ENCODE data around the gene COL9A3.

COL9A3 gene

DNA sequence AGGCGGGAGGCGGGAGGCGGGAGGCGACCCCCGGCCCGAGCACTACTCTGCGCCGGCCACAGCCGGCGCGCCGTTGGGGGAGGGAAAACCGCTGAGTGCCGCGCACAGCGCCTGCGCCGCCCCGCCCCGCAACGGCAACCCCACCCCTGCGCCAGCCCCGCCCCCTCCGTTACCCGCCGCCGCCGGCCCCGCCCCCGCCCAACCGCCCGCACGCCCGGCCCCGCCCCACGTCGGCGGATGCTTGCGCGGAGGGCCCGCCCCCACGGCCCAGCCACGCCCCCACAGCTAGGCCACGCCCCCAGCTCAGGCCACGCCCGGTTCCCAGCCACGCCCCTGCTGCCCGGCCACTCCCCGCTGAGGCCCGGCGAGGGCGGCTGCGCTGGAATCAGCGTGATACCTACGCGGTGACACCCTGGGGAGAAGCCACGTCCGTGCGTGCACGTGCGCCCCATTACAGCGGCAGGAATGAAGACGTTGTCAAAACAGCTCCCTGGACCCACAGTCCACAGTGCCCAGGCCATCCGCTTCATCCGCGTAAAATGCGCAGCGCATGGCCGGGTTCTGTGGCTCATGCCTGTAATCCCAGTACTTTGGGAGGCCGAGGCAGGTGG, 45.0 kb downstream of the COL9A3 start, which contains the start of gene TCFL5:
Gene TCFL5, minus strand, starts transcription at position 97 of the 611 bp plus-strand sequence. CDS start 152 bp downstream, outside the sequence.
- peak; percentile 96 for DNase-seq

DNA sequence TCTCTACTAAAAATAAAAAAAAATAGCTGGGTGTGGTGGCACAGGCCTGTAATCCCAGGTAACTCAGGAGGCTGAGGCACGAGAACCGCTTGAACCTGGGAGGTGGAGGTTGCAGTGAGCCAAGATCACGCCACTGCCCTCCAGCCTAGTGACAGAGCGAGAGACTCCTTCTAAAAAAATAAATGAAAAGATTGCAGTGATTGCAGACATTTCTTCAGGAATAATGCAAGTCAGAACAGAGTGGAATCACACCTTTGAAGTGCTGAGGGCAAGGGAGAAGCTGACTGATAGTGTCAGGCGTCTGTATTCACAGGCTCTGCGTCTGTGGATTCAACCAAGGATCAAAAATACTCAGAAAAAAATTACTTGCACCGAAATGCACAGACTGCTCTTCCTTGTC, 47.4 kb downstream of the COL9A3 start:
- no peak for DNase-seq

DNA sequence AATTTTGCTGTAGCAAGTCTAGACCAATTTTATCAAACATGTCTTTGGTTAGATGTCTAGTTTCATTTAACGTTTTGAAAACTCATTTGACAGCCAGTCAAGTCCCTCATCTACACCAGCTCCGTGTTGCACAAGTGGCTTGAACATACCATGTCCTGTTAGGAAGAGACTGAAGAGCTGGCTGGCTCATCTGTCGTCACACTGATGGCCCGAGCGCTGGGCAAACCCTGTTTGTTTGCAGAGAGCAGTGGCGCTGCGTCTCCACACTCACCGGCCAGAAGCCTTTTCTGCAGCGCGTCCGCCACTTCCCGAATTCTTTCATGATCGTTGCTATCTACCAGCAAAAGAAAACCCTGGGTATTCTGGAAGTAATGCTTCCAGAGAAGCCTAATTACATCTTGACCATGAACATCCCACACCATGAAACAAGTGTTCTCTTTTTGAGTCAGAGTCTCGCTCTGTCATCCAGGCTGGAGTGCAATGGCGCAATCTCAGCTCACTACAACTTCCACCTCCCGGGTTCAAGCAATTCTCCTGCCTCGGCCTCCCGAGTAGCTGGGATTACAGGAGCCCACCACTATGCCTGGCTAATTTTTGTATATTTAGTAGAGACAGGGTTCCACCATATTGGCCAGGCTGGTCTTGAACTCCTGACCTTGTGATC, 55.5 kb downstream of the COL9A3 start:
- peak; percentile 32 for DNase-seq

DNA sequence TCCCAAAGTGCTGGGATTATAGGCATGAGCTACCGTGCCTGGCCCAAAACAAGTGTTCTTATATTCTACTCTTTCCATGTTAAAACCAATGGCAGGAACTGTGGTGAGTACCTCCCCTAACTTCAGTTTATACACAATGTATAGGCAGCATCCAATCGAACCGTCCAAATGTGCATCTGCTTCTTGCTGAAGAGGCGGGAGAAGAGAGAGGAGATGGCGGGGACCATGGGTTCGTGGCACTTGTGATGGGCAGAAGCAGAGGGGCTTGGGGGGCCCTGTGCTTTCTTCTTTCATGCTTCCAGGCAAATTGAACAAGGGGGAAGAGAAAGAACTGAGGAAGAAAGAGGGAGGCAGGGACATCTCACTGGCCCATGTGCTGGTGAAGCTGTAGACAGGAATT, 56.0 kb downstream of the COL9A3 start:
- no peak for DNase-seq

DNA sequence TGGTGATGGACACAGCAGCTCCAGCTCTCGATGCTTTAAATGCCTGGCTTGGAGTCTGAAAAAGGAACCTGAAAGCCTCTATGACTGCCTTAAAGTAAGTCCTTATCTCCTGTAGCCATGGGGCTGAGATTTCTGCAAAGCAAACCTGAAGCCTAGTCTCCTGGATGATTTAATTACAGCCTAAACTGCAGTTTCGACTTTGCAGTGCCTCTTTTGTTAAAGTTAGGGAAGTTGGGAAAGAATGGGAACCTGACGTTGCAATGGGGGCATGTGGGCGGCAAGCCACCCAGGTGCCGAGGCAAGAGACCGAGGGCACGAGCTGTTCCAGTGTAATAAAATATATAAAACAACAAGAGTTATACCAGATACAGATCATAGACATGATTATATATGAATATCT, 56.4 kb downstream of the COL9A3 start:
- no peak for DNase-seq

DNA sequence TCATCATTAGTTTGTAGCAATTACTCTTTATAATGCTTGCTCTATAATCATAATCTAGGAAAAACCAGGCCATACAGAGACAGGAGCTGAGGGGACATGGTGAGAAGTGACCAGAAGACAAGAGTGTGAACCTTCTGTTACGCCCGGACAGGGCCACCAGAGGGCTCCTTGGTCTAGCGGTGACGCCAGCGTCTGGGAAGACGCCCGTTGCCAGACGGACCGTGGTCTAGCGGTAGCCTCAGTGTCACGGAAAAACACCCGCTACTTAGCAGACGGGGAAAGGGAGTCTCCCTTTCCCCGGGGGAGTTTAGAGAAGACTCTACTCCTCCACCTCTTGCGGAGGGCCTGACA, 56.8 kb downstream of the COL9A3 start:
- peak; percentile 60 for DNase-seq

DNA sequence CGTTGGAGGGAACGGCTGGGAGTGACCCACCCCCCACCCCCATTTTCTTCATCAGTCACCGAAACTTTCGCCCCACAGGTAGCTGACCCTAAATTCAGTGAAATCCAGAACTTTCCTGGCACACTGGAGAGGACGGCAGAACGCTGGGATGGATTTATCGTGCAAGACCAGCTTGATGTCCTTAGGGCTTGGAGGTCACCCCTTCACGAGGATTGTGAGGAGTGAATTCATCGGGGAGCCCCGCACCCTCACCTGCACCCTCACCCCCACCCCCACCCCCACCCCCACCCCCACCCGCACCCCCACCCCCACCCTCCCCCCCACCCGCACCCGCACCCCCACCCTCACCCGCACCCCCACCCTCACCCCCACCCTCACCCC, 58.1 kb downstream of the COL9A3 start:
- no peak for DNase-seq

DNA sequence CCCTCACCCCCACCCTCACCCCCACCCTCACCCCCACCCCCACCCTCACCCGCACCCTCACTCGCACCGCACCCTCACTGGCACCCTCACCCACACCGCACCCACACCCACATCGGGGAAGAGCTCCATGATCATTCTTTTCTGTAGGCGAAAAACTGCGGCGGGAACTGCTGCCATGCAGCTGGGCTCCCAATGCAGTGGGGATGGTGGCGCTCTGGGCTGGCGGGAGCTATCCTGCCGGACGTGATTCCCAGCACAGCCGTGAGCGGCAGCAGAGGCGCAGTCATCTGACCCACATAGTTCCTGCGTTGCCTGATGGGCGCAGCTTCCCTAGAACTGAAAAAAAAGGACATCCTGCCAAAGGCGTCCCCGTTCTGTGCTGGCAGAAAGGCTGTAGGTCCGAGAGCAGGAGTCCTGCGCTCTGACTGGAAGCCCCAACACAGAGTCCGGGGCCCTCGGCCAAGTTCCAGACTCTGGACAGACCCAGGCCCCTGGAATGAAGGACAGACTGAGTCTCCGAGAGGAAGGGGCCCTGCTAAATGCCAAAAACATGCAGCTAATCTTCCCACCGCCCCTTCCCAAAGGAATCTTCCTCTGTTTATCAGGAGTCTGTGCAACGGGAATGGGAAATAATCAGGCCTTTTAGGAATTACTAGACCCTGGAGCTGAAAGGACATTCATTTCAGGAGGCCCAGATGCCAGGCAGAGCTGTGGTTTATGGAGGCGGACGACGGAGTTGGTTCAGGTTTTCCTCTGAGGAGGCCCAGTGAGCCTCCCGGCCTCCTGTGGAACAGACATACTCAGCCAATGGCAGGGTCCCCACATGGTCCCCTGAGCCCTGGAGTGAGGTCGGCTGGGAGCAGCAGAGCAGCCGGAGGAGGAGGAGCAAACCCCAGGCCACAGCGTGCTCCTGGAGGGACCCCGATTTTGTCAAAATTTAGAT, 58.8 kb downstream of the COL9A3 start:
- peak; percentile 37 for DNase-seq

DNA sequence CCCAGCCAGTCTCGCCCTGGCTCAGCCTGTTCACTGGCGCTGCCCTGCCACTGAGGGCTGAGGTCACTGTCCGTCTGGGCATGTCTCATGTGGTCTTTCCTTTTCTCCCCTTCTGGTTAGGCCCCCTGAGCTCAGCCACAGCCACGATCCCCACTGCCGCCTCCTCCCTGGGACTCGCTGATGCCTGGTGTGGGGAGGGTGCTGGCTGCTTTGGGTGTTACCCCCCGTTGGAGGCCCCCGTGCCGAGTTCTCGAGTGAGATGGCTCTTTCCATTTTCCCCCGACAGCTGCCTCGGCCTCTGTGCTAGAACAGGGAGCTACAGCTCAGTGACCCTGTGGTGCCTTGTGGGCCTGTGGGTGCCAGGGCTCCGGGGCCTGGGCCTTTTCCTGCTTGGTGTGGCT, 59.7 kb downstream of the COL9A3 start:
- DNase-seq = no peak

DNA sequence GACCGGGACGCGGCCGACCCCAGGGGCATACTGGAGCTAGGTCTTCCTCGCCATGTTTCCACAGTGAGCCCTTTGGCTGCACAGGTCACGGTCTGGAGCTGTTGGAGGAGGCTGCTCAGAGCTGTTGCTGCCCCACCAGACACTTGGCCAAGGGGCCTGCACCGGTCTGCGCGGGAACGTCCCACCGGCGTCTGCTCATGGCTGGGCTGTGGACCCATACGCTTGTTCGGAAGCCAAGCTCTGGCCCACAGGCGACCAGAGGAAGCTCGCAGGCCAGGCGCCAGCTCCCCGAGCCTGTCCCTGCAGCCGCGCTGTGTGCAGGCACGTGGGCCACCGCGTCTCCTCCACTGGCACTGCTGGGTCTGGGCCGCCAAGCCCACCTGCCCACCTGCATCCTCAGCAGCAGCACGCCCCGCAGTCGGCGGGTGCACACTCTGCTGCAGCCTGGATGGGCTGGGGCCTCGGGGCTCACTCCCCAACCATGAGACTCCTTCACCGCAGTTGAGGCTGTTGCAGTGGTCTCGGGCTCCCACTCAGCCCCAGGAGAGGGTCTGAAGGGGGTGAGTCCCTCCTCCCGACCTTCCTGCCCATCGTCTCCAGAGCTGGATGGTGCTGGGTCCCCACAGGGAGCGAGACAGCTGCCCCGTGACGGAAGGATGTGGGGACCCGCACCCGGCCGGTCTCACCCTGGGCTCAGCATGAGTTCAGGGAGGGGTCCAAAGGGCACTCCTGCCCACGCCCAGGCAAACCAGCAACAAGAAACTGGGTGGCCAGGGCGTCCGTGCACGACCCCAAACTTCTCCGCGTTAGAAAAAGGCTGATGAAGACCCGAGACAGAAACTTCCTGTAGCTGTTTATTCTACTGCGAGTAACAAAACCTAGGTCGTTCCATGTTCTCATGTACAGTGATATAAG, 60.3 kb downstream of the COL9A3 start:
- no peak for DNase-seq

DNA sequence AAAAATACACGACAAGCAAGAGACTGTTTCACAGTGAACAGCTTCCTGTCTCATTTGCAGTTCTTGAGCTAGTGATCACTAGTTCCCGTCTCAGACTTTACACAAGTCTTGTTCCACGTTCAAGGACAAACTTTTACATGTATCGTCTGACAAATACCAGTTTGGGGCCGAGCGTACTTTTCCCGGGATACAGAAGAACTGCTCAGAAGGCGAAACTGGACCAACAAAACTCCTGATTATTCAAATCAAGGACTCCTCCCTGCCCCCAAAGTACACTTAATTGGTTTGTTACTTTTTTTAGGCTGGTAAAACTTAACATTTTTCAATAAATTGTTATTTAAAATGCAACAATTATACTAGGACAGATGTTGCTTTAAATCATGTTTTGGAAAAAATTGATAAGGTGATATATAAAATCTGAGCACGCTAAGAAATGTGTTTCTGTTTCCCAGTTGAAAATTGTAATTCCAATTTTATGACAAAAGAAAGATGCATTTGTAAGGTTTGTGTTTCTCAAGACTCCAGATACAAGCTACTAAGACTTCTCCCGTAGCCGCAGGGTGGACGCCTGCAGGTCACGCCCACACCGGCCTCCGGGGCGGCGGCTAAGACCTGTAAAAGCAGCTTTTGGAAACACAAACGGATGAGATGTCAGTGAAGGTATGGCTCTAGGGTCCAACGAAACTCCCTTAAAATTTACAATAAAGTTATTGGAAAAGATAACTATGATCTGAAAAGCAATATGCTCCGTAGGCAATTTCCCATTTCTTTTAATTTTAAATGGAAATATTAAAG, 61.6 kb downstream of the COL9A3 start:
- DNase-seq = no peak

DNA sequence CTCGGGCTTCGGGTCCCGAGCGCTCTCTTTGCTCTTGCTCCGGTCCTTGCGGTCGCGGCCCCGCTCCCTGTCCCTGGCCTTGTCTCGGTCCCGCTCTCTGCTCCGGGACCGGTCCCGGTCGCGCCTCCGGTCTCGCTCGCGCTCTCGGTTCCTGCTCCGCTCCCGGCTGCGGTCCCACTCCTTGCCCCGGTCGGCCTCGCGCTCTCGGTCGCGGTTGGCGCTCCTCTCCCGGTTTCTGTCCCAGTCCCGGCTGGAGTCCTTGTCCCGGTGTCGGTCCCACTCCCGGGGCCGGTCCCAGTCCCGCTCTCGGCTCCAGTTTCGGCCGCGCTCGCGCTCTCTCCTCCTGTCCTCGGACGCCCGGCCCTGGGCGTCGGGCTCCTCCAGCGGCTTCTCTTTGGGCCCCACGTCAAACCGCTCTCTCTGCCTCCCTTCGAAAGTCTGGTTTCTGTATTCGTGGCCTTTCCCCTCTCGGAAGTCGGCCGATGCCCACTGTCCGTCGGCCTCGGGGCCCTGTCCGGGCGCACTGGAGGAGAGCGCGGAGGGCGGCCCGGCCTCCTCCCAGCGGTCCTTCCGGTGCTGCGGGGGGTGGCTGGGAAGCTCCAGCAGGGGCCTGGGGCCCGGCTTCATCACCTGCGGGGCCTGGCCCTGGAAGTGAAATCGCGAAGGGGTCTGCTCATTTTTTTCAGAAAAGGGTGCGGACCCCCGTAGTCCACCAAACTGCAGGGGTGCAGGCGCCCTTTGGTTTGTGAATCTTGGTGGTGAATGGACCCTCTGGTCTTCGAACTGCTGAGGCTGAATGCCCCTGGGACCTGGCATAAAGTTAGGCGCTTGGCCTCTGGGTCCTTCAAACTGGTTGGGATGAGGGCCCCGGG, 62.7 kb downstream of the COL9A3 start:
- no peak for DNase-seq

DNA sequence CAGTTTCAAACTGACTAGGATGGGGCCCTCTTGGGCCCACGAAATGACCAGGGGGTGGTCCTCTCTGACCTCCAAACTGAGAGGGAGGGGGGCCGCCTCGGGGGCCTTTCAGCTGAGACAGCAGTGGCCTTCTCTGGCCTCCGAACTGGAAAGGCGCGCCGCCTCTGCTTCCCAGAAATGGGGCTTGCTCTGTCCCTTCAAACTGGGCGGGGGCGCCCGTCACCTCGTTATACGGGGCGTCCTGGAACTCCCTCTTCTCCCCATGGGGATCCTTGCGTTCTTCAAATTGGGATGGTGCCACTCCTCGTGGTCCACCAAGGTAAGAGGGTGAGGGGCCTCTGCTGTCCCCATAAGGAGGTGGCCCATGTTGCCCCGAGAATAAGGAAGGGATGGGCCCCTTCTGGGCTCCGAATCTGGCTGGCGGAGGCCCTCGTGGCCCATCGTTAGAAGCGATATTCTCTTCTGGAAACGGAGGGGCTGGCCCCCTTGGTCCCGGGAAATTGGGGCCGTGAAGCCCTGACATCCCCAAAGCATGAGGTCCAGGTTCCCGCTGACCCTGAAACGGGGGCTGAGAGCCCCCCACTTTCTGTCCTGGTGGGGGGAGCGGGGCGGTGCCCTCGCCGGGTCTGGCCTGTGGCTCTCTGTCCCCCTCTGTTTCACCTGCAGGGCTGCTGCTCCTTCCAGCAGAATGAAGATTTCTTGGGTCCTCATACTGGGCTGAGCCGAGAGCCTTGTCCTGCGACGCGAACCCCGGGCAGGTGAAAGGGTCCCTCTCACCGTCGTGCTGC, 63.5 kb downstream of the COL9A3 start:
- DNase-seq = no peak

DNA sequence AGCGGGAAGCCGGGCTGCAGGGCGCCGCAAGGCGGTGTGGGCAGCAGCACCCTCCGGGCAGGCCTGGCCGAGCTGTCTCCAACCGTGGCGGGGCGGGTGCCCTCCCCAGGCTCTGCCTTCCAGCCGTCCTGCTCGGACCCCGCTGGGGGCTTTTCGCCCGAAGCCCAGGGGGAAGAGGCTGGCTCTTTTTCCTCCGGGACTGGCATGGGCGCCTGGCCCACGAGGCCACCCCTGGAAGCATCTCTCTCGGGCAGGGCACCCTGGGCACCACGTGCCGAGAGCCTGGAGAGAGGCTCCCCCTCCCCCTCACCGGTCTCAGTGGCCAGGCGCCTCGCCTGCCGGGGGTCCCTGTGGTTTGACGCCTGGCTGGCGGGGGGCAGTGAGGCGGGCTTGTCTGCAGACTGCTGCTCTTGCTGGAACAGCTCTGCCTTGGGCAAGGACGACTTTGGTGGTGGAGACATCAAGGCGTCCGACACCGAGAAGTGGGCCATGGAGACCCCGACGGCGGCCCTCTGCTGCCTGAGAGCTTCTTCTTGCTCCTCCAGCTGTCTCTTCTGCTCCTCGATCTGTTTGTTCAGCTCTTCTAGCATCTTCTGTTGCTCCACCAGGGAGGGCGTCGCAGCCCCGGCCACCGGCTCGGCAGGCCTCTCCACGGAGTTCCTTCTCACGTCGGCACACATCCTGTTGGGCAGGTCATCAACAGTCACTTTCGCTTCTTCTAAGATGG, 64.2 kb downstream of the COL9A3 start:
- no peak for DNase-seq

DNA sequence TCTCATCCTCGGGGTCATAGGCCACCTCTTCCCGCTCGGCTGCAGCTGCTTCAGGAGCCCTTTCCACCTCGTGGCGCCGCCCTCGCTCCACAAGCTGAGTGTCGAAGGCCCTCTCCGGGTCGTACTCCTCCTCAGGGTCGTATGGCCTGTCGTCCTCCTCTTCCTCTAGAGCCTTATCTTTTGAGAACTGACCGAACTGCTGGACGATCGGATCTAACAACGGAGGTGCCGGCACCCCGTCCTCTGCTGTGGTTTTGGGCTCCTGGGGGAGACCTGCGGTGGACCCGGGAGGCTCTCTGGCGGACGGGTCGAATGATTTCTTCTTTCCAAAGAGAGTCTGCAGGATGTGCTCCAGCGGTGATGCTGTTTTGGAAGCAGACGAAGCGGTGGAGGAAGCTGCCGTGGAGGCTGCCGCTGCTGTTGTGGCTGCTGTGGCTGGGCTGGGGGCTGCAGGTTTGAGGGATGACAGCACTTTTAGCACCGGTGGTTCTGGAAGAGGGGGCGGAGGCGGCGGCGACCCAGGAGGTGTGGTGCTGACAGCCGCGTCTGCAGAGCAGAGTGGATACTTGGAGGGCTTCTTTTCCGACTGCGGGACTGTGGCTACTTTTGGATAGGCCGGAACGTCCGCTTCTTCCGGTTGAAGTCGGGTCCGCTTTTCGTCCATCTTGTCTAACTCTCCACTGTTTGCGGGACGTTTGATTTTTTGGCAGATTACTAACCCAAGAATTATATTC, 65.0 kb downstream of the COL9A3 start:
- DNase-seq = no peak

DNA sequence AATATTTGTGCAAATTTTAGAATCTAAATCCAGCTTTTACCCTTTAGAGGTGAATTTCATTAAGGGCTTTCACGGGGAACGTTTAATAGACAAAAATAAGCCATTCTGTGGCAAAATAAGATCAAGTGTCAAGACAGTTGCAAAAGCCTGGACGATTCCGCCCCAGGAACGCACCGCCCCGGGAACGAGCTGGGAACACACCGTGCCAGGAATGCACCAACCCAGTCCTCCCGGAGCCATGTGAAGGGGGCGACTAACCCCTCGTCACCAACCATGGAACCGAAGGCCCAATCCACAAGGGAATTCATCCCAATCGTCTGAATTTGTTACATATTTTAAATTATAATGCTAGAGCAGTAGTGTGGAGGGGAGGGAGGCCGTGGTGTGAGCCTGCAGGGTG, 65.6 kb downstream of the COL9A3 start:
- DNase-seq = no peak

DNA sequence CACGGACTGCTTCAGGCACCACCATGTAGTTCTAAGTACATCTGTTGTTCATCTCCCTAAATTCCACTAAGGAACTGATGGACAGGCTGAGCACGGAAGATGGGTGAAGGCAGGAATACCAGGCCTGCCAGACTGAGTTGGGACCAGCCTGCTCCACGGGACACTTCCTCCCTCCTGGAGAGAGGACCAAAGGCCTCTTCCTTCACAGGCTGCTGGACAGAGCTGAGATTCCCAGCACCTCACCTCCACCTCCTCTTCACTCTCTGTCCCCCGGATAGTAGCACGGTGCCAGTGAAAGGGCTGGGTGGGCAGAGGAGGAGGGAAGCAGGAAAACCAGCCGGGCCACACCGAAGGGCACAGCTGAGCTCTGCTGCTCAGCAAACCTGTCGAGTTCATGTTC, 67.7 kb downstream of the COL9A3 start:
- DNase-seq = no peak

DNA sequence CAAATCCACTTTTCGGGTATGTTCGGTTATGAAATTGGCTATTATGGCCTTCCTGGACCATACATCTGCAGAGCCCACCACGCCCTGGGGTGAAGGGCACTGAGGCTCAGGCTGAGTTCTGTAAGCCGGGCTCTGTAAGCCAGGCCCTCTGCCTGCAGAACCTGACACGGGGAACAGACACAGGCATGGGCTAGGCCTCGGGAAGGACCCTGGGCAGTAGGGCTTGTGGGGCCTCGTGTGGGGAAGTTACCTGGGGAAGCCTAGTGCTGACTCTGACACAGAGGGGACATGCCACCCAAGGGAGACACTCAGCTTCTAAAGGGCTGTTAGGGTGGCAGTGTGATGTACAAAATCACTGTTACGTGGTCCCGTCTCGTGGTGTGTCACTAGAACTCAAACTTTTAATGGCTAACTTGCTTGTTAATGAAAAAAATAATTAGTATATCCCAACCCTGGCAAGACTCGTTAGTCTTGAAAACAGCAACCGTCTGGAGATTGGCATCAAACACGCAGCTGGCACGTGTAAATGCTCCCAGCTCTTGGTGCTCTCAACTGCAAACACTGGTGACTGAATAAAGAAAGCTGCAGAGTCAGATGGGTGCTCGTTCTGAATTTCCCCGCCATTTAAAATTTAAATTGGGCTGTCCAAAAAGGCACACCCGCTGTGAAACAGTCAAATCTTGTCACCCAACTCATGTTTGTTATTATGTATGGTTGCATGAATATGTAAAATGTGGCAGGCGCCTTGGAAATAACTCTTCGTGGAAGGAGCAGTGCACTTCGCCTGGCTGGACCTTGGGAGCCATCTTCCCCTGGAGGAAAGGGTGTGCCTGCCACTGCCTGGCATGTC, 68.4 kb downstream of the COL9A3 start:
- DNase-seq = no peak

All from suppressor macrophage treated with lipopolysaccharide for 4 hours (primary cell).